ENCODE results near the gene FHL1.
A peak's percentile ranks its signal among the peaks of the same experiment; 100 is the strongest.

The FHL1 gene

DNA sequence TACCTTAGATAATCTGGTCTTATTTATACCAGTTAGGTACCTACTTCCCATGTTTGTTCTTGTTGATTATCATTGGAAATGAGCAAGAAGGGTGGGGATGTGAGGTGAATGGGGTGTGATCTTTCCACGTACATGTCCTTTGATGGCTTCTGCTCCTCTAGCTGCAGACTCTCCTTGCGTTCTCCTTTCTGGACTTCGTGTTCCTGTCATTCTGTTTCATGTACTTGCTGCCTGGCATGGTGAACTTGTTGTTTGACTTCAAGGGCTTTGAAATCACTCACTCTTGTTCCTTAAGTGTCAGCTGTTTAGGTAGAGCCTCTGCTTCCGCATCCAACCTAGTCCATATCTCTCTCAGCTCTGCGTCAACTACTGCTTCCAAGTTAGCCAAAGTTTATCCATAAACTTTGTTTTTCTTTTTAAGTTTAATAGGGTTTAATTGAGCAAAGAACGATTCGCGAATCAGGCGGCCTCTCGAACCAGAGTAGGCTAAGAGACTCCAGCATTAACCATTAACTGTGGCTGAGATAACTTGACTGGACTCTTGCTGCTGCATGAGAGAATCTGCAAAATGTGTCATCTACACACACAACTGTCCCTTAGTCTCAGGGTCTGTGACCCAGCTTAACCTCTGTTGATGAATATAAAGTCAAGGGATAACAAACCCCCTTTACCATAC is 42.8 kb downstream of the FHL1 start:
- DNase-seq, result no peak

- no peak for DNase-seq
These were observed 43.8 kb downstream of the FHL1 start for GRCh38 chrX:136191171-136191570.

DNA sequence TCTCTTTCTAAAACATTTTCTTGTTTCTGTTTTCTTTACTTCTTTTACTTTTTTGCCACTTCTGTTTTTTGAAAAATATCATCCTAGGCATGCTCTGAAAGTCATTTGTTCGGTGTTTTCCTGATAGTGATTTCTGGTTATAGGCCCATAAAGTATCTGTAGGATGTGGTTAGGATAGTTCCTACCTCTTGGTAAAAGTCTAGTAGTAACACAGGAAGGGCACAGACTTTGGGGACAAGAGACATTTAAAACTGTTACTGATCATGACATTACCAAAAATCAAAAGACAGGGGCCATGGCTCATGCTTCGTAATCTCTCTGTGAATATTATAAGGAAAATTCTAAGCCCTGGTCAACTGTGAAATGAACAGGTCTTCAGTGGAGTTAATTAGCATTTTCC is 44.8 kb downstream of the FHL1 start:
- DNase-seq, result no peak

DNA sequence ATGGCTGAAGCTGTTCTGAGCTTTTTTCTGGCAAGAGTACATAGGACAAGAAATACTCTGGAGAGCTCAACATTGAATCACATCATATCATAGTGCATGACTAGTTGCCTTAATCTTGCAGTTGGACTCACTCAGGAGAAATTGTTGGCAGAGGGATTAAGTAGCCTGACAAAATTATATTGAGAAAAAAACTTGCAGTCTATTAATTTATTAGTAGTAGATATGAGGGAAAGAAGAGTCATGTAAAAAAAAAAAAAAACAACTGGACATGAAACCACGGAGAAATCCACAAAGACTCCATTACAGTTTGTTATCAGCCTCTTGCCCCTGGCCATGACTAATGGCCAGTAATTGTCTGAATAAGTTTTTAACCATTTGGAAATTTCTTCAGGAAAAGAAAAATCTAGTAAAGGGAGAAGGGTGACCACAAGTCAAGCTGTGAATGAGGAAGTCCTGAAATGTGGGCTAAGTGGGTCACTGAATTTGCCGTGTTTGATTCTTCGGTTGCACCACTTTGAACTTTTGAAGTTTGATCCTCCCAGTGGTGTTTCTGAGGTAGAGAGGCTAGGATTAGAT is 45.6 kb downstream of the FHL1 start:
- DNase-seq, result no peak

DNA sequence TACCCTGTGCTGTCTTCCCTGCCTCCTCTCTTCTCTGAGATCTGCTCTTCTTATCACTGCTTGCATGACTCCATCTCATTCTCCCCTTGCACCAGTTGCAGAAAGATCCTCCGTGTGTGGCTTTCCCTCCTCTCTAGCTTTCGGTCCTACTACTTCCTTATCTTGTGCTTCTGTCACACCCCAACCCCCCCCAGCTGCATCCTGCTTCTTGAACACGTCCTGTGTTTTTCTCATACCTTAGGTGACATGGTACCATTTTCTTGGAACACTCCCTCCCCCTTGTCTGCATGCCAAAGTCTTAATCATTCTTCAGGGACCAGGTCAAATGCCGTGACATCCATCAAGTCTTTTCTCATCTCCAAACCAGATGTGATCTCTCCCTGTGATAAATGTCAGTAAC is 46.4 kb downstream of the FHL1 start:
- peak in 1 of 2 experiments; percentile 17 for DNase-seq

DNA sequence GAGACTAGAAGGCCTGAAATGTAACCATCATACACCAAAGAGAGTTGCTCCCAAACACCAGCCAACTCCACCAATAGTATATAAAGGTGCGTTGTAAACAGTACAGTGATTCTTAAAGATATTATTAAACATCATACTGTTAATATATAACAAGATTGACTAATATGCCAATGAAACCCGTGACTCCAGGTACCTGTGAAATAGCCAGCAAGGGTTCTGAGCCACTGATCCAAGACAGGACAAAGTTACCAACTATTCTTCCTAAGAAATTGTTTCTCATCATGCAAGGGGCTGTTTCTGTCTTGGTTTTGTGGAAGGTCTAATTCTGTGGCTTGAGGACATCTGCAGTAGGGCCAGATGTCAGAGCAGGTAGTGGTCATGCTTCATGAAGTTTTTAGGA is 47.2 kb downstream of the FHL1 start:
- no peak for DNase-seq

DNA sequence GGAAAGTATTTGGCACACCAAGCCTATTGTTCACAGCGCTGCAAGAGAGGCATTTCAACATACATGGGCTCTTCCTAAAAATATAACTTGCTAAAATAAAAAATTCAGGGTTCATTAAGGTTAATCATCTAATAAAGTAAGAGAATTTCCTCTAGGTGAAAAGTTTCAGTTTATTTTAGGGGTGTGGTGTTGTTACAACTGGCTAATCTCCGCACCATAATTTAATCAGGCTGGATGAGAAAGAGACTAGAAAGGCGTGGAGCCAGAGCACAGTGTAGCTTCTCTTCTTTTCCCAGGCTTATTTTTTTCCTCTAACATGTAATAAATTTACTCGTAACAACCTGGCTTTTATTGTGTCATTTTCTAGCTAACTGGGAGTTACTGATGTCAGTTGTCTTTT is 47.9 kb downstream of the FHL1 start:
- no peak for DNase-seq

DNA sequence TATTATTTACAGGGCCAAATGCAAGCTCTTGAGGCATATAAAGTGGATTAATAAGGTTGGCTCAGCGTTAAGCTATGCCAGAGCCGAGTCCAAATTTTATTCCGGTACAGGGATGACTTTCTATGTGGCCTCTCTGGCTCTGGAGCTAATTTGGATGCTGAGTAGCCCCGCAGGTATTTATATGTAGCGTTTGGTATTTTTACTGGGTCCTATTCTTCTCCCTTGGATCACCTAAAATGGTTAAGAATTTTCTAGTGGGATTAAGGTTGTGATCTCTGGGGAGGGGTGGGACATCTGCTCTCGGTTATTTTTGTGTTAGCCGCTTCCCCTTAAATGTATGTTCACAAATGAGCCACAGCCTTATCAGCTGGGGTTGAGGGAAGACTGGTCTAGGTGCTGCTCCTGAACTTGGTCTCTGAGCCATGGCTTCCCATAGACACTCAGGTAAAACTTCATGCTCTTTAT is 49.4 kb downstream of the FHL1 start:
- no peak for DNase-seq

- DNase-seq, result no peak
These were observed 50.7 kb downstream of the FHL1 start for GRCh38 chrX:136198010-136198409.

DNA sequence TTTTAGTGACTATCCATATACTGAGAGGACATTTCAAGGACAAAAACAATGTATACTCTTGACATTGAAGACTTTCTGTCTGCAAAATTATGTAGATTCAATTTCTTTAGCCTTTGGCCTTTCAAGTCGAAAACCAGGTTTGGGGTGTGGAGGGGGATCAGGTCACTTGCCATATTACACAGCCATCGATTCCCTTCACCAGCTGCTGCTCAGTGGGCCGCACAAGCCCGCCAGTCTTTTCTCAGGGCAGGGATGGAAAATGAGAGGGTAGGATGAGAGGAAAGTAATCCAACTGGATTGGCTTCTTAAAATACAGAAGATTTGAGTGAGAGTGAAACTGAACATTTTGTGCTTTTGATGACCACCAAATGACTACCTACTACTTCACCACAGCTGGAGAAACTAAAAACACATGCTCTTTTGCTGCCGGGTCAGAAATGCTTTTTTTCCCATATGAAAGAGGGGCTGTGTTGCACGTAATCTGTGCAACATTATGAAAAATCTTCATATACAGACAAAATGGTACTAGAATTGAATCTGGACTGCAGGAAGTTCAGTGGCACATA is 51.4 kb downstream of the FHL1 start:
- DNase-seq, result no peak

DNA sequence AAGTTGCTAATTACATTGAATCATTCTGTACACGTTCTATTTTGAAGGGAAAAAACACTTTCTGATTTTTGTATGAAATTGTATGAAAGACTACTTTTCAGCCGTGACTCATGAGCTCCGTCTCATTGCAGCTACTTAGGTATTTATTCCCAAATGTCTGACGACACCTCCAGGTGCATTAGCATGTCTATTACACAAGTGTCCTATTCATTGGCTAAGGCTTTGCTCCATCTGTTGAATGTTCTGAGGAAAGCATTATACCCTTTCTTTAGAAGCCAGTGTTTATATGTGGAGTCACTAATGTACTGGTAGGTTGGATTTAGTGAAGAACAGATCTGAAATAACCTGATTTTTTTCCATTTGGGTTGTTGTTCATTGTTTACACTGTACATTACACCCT is 52.0 kb downstream of the FHL1 start:
- no peak for DNase-seq

GRCh38 chrX:136200466-136200865 is 53.1 kb downstream of the FHL1 start:
- DNase-seq, result no peak

DNA sequence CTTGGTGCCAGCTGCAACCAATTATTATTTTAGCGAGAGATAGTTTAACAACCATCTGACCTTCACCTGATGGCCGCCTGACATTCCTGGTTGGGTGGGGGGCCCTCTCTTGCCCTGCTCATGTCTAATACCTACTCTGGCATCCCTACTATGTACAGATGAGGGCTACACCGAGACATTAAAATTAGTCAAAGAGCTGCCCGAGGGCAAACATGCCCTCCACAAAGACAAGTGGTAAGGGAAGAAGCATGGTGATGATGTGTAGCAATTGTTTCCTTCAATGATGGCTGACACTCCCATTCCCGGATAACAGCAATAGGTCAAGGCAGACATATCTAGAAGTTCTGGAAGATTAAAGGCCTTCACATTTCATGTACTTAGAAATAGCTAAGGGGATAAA is 54.3 kb downstream of the FHL1 start:
- DNase-seq, result no peak

GRCh38 chrX:136202889-136203288 is 55.6 kb downstream of the FHL1 start:
- no peak for DNase-seq

- no peak for DNase-seq
These were observed 56.1 kb downstream of the FHL1 start for GRCh38 chrX:136203438-136203837.

DNA sequence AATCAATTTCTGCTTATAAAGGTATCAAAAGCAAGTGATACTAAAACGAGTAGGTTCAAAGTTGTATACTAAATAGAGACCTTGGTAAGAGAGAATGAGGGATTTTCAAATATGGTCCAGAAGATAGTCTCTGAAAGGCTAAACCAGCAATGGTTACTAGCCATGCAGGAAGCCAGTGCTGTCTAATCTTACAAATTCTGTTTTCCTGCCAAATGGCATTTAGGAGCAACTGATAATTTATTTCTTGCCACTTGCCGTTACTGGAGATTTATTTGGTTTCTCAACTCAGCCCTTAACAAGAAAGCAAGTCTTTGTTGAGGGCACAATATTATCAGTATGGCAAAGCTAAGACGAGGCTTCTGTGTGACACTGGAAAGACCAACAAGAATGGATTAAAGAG is 56.6 kb downstream of the FHL1 start:
- no peak for DNase-seq

- DNase-seq, result no peak
These were observed 57.2 kb downstream of the FHL1 start for GRCh38 chrX:136204571-136204970.

DNA sequence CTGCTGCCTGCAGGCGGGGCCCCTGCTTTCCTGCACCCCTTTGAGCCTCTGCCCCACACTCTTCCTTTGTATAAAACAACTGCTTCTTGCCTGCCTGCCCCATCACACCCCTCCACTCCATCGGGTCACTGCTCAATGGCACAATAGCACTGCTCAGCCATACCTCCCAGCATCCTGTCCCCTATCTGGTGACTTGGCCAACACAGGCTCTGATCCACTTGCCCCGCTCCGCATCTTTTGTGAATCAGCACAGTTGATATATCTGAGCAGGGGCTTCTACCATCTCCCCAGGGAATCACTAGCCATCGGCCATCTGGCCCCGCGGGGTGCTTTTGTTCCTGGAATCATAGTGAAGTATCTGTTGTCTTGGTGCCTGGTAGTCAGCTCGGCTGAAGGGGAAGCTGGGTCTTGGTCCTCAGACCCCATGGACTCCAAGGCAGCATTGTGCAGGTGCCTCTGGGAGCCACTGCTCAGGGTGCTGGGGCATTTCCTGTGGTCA is 58.6 kb downstream of the FHL1 start:
- no peak for DNase-seq

GRCh38 chrX:136206916-136207315 is 59.6 kb downstream of the FHL1 start:
- DNase-seq, result no peak

GRCh38 chrX:136207546-136207945 is 60.2 kb downstream of the FHL1 start:
- no peak for DNase-seq

GRCh38 chrX:136209016-136209738 is 61.8 kb downstream of the FHL1 start:
- DNase-seq, result peak; percentile 13 to 17

GRCh38 chrX:136209751-136210150 is 62.4 kb downstream of the FHL1 start:
- DNase-seq, result no peak

DNA sequence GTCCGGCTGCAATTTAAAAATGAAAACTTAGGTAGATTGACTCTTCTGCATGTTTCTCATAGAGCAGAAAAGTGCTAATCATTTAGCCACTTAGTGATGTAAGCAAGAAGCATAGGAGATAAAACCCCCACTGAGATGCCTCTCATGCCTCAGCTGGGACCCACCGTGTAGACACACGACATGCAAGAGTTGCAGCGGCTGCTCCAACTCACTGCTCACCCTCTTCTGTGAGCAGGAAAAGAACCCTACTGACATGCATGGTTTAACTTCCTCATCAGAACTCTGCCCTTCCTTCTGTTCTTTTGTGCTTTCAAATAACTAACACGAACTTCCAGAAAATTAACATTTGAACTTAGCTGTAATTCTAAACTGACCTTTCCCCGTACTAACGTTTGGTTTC is 62.9 kb downstream of the FHL1 start:
- no peak for DNase-seq

DNA sequence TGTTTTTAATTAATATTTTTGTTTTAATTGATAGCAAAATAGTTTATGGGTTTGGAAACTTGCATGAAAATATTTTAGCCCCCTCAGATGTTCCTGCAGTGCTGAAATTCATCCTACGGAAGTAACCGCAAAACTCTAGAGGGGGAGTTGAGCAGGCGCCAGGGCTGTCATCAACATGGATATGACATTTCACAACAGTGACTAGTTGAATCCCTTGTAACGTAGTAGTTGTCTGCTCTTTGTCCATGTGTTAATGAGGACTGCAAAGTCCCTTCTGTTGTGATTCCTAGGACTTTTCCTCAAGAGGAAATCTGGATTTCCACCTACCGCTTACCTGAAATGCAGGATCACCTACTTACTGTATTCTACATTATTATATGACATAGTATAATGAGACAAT is 63.5 kb downstream of the FHL1 start:
- DNase-seq, result no peak
